Mesendoderm (in vitro differentiated cells): Measurements from ENCODE around the gene GPR158.

Experiments used
- DNase-seq: peaks from one replicate; pipeline ENCODE4 v3.0.0; 2013
- H2AK5ac ChIP-seq: 2 replicates; pipeline ENCODE4 v1.6.1; 2013; ENCODE audit warnings: low read length, inconsistent platforms
- H2BK120ac ChIP-seq: 2 replicates; pipeline ENCODE4 v1.6.1; 2013; ENCODE audit warnings: low read depth, mild to moderate bottlenecking, low read length, moderate library complexity, mixed read lengths
- H2BK15ac ChIP-seq: replicated peaks from 2 replicates; pipeline ENCODE4 v1.6.1; 2013; ENCODE audit warnings: low read depth, mild to moderate bottlenecking, moderate library complexity
- H2BK5ac ChIP-seq: 2 replicates; pipeline ENCODE4 v1.6.1; 2013; ENCODE audit warnings: low read length, inconsistent platforms
- H3K18ac ChIP-seq: 2 replicates; pipeline ENCODE4 v1.6.1; 2013; ENCODE audit warnings: mild to moderate bottlenecking, low read length, mixed read lengths
- H3K23ac ChIP-seq: one replicate; pipeline ENCODE4 v1.6.1; 2013; ENCODE audit warnings: low read length
- H3K27ac ChIP-seq: 2 replicates; pipeline ENCODE4 v1.5.1; 2013; ENCODE audit warnings: low read depth, mild to moderate bottlenecking, inconsistent platforms, low read length, moderate library complexity
- H3K27me3 ChIP-seq: 2 replicates; pipeline ENCODE4 v1.6.1; 2013; ENCODE audit warnings: low read length, control low read depth, mild to moderate bottlenecking, inconsistent platforms; ENCODE audit not compliant: insufficient read depth, poor library complexity
- H3K36me3 ChIP-seq: 2 replicates; pipeline ENCODE4 v1.6.1; 2013; ENCODE audit warnings: low read length, inconsistent platforms; ENCODE audit not compliant: control insufficient read depth, insufficient read depth
- H3K4ac ChIP-seq: one replicate; pipeline ENCODE4 v1.6.1; 2013; ENCODE audit warnings: low read depth, mild to moderate bottlenecking, low read length, moderate library complexity
- H3K4me1 ChIP-seq: 2 replicates; pipeline ENCODE4 v1.6.1; 2013; ENCODE audit warnings: low read depth, low read length, inconsistent platforms; ENCODE audit not compliant: control insufficient read depth
- H3K4me2 ChIP-seq: 2 replicates; pipeline ENCODE4 v1.6.1; 2013; ENCODE audit warnings: low read length
- H3K4me3 ChIP-seq: 2 replicates; pipeline ENCODE4 v1.5.1; 2013; ENCODE audit warnings: mild to moderate bottlenecking, low read length
- H3K56ac ChIP-seq: one replicate; pipeline ENCODE4 v1.6.1; 2013; ENCODE audit warnings: low read length
- H3K79me1 ChIP-seq: 2 replicates; pipeline ENCODE4 v1.6.1; 2013; ENCODE audit warnings: low read length, inconsistent platforms
- H3K79me2 ChIP-seq: 2 replicates; pipeline ENCODE4 v1.6.1; 2013; ENCODE audit warnings: mild to moderate bottlenecking, low read length; ENCODE audit not compliant: control insufficient read depth, insufficient read depth
- H3K9ac ChIP-seq: 2 replicates; pipeline ENCODE4 v1.6.1; 2013; ENCODE audit warnings: low read length, inconsistent platforms
- H4K5ac ChIP-seq: one replicate; pipeline ENCODE4 v1.6.1; 2013; ENCODE audit warnings: low read length
- H4K8ac ChIP-seq: one replicate; pipeline ENCODE4 v1.6.1; 2013; ENCODE audit warnings: low read depth, mild to moderate bottlenecking, control low read depth, low read length, moderate library complexity
- WGBS: extraction: QIAGEN DNeasy Blood & Tissue Kit; methylation state at CpG from one replicate; pipeline ENCODE4 v1.1.7; 2013; ENCODE audit warnings: low lambda C conversion rate, missing lambda C conversion rate; ENCODE audit not compliant: insufficient coverage; ENCODE audit errors: extremely low coverage; 5-methylcytosine and 5-hydroxymethylcytosine counted together

GPR158 gene

DNA sequence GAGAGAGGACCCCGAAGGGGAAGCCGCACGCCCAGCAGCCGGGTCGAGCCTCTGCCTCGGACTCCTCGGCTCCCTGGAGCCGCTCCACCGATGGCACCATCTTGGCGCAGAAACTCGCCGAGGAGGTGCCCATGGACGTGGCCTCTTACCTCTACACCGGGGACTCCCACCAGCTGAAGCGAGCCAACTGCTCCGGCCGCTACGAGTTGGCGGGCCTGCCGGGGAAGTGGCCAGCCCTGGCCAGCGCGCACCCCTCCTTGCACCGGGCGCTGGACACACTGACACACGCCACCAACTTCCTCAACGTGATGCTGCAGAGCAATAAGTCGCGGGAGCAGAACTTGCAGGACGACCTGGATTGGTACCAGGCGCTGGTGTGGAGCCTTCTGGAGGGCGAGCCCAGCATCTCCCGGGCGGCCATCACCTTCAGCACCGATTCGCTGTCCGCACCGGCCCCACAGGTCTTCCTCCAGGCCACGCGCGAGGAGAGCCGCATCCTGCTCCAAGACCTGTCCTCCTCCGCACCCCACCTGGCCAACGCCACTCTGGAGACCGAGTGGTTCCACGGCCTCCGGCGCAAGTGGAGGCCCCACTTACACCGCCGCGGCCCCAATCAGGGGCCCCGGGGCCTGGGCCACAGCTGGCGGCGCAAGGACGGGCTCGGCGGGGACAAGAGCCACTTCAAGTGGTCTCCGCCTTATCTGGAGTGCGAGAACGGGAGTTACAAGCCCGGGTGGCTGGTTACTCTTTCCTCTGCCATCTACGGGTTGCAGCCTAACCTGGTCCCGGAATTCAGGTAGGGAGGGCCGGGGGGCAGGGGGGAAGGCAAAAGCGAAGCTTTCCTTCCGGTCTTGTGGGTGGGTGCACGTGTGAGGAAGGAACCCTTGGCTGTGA is 973 bp downstream of the GPR158 start:
- Histone ChIP-seq H3K27me3 (peaks cover 6% of the 10 kb centered on the region), H3K27ac (no peak overlapping the region), H3K79me2 (no peaks in the 10 kb centered on the region), H3K9ac (peak overlapping the region; percentile 23), H3K4ac (no peak overlapping the region), H2BK15ac (no peak overlapping the region), H4K8ac (no peak overlapping the region), H3K18ac (no peak overlapping the region), H3K4me3 (peak overlapping the region; percentile 71), H3K4me1 (no peaks in the 10 kb centered on the region), H4K5ac (no peak overlapping the region), H3K79me1 (no peaks in the 10 kb centered on the region), H3K56ac (peak overlapping the region; percentile 53), H3K4me2 (peak overlapping the region; percentile 87), H2BK120ac (no peak overlapping the region), H2AK5ac (no peak overlapping the region), H3K36me3 (no peaks in the 10 kb centered on the region), H2BK5ac (no peak overlapping the region), H3K23ac (peak overlapping the region; percentile 74)
- no CpG with 5 or more reads among the region's 66 CpGs for WGBS
- DNase-seq: peak; percentile 64

DNA sequence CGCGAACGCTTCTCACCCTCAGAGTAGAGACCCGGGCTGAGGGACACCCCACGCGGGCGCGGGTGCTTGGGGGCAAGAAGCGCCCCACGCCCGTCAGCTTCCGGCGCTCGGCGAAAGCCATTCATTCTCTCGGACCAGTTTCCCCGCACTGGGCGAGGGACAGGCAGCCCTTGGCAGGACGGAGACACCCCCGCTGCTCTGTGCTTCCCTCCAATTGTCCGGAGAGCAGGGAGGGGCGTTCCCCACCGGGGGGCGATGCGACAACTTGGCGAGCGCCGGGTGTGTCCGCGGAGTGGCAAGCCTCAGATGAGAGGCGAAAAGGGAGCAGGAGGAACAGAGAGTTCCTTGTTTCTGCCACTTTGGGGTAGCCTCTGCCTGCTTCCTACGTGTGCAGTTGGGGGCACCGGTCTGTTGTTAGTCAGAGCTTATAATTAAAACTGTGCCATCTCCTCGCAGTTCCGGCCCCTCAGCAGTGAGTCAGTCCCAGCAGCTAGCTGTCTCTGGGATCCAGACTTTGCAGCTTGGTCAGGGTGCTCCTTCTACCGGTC is 1.7 kb downstream of the GPR158 start:
- H3K4me1 ChIP-seq: no peaks in the 10 kb centered on the region
- H2BK15ac ChIP-seq: no peak overlapping the region
- no peak overlapping the region for H3K4ac ChIP-seq
- H3K9ac ChIP-seq: peak overlapping the region; percentile 35
- H3K36me3 ChIP-seq: no peaks in the 10 kb centered on the region
- H4K5ac ChIP-seq: no peak overlapping the region
- no peak overlapping the region for H2BK5ac ChIP-seq
- H4K8ac ChIP-seq: no peak overlapping the region
- H3K4me2 ChIP-seq: peak overlapping the region; percentile 87
- H3K4me3 ChIP-seq: peak overlapping the region; percentile 28
- H3K27ac ChIP-seq: no peak overlapping the region
- H3K27me3 ChIP-seq: peaks cover 6% of the 10 kb centered on the region
- peak; percentile 37 for DNase-seq
- no peak overlapping the region for H3K23ac ChIP-seq
- no CpG with 5 or more reads among the region's 36 CpGs for WGBS
- H3K18ac ChIP-seq: no peak overlapping the region
- no peak overlapping the region for H2AK5ac ChIP-seq
- H2BK120ac ChIP-seq: no peak overlapping the region
- peak overlapping the region; percentile 53 for H3K56ac ChIP-seq
- H3K79me2 ChIP-seq: no peaks in the 10 kb centered on the region
- no peaks in the 10 kb centered on the region for H3K79me1 ChIP-seq

DNA sequence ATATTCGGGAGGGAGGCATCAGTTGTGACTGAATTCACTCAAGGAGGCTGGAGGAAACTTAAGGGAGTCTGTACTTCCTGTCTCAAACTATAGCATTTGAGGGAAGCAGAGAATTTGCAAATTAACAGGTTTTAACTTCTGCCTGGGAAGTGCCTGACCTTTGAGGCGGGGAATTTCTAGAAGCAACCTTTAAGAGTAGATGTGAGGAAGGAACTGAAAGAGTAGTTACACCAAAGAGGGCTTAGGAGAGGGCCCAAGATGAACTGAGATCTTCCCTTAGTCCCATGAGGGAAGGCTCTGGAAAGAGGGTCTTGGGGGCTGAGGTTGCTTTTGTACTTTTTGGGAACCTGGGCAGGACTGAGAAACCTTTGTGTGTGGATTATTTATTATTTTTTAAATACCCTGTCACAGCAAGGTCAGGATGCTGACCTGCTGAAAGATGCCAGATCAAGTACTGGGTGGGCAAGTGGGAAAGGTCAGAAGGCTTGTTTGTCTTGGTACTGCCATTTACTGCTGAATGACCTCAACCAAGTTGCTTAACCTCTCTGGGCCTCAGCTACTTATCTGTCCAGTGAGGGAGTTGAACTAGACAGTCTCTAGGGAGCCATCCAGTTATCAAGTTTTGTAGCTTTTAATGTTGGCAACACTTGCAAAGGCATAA is 2.4 kb downstream of the GPR158 start:
- H2AK5ac ChIP-seq: no peak overlapping the region
- no peaks in the 10 kb centered on the region for H3K79me2 ChIP-seq
- peaks cover 6% of the 10 kb centered on the region for H3K27me3 ChIP-seq
- H3K56ac ChIP-seq: no peak overlapping the region
- H2BK5ac ChIP-seq: no peak overlapping the region
- H3K4ac ChIP-seq: no peak overlapping the region
- no CpG with 5 or more reads among the region's 2 CpGs for WGBS
- no peaks in the 10 kb centered on the region for H3K79me1 ChIP-seq
- no peak overlapping the region for H3K4me3 ChIP-seq
- no peak overlapping the region for H3K9ac ChIP-seq
- H2BK120ac ChIP-seq: no peak overlapping the region
- no peak overlapping the region for H2BK15ac ChIP-seq
- DNase-seq: peak; percentile 12
- no peak overlapping the region for H3K23ac ChIP-seq
- no peak overlapping the region for H4K8ac ChIP-seq
- H3K27ac ChIP-seq: no peak overlapping the region
- no peak overlapping the region for H3K18ac ChIP-seq
- no peak overlapping the region for H4K5ac ChIP-seq
- no peak overlapping the region for H3K4me2 ChIP-seq
- no peaks in the 10 kb centered on the region for H3K36me3 ChIP-seq
- no peaks in the 10 kb centered on the region for H3K4me1 ChIP-seq

GRCh38 chr10:25177754-25178135 is 2.9 kb downstream of the GPR158 start:
- H3K4me1 ChIP-seq: no peaks in the 10 kb centered on the region
- H3K4me3 ChIP-seq: no peak overlapping the region
- H2AK5ac ChIP-seq: no peak overlapping the region
- no peak overlapping the region for H2BK120ac ChIP-seq
- no peaks in the 10 kb centered on the region for H3K36me3 ChIP-seq
- no peaks in the 10 kb centered on the region for H3K79me2 ChIP-seq
- H4K8ac ChIP-seq: no peak overlapping the region
- H3K23ac ChIP-seq: no peak overlapping the region
- H3K27me3 ChIP-seq: peaks cover 6% of the 10 kb centered on the region
- no peak overlapping the region for H3K9ac ChIP-seq
- H2BK15ac ChIP-seq: no peak overlapping the region
- no peak for DNase-seq
- no peak overlapping the region for H3K56ac ChIP-seq
- no CpG with 5 or more reads among the region's 2 CpGs for WGBS
- H3K18ac ChIP-seq: no peak overlapping the region
- H3K4ac ChIP-seq: no peak overlapping the region
- H3K4me2 ChIP-seq: no peak overlapping the region
- no peaks in the 10 kb centered on the region for H3K79me1 ChIP-seq
- no peak overlapping the region for H3K27ac ChIP-seq
- no peak overlapping the region for H2BK5ac ChIP-seq
- H4K5ac ChIP-seq: no peak overlapping the region

GRCh38 chr10:25178411-25178810 is 3.6 kb downstream of the GPR158 start:
- H3K4me2 ChIP-seq: no peak overlapping the region
- H3K56ac ChIP-seq: no peak overlapping the region
- H2BK5ac ChIP-seq: no peak overlapping the region
- no peaks in the 10 kb centered on the region for H3K79me2 ChIP-seq
- peaks cover 6% of the 10 kb centered on the region for H3K27me3 ChIP-seq
- H3K27ac ChIP-seq: no peak overlapping the region
- H4K5ac ChIP-seq: no peak overlapping the region
- no peak overlapping the region for H3K23ac ChIP-seq
- H3K79me1 ChIP-seq: no peaks in the 10 kb centered on the region
- no peak overlapping the region for H3K9ac ChIP-seq
- H2AK5ac ChIP-seq: no peak overlapping the region
- no peak overlapping the region for H2BK15ac ChIP-seq
- no peak overlapping the region for H2BK120ac ChIP-seq
- H3K36me3 ChIP-seq: no peaks in the 10 kb centered on the region
- no peak overlapping the region for H4K8ac ChIP-seq
- H3K18ac ChIP-seq: no peak overlapping the region
- H3K4me1 ChIP-seq: no peaks in the 10 kb centered on the region
- no peak overlapping the region for H3K4me3 ChIP-seq
- no peak overlapping the region for H3K4ac ChIP-seq
- no peak for DNase-seq
